ENCODE measurements around the gene ST3GAL2.

GRCh38 chr16:70381604-70382342 lies 57.1 kb downstream of the ST3GAL2 start:
- no peak for TF ChIP-seq POLR2A (IDR thresholded peaks at IDR 0.05; ENCODE audit: low read depth, low read length)
- TF ChIP-seq TAF1 (IDR thresholded peaks at IDR 0.05; ENCODE audit: low read depth, low read length) = no peak
- no peak for TF ChIP-seq POLR2AphosphoS5 (IDR thresholded peaks at IDR 0.05; ENCODE audit: low read depth, low read length)
- no peak for TF ChIP-seq POU2F2 (IDR thresholded peaks at IDR 0.05; ENCODE audit: low read depth, low read length)
